ENCODE data around the gene DLST.

DLST gene

DNA sequence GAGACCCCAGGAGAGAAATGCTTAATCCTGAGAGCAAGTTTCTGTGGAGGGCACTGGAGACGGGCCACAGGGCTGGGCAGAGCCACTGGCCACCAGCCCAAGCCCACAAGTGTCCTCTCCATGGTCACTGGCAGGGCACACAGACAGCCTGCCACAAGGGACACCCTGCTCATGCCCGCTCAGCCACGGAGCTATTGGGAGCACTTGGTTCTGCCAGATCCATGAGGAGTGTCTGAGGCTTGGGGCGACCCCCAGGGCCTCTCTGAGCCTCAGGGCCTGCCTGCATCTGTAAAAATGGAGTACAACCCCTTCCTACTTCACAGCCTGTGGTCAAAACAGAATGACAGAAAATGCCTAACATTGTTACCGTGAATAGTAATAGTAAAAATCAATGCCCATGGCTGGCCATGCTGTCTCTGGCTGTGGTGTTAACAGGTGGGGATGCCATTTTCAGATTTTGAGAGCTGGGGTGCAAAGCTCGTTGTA, 70.5 kb downstream of the DLST start:
- no peaks in the 10 kb centered on the region for H3K36me3 ChIP-seq (ENCODE audit: control insufficient read depth, insufficient read depth, low read length)
- peaks cover 3% of the 10 kb centered on the region for H3K4me1 ChIP-seq (ENCODE audit: control insufficient read depth, insufficient read depth, low read length, poor library complexity, severe bottlenecking)
- no peak overlapping the region for H3K4me3 ChIP-seq (ENCODE audit: insufficient read depth, low read depth, low read length, poor library complexity, severe bottlenecking)
- H3K27ac ChIP-seq (ENCODE audit: insufficient read depth, low read length, poor library complexity, severe bottlenecking), result no peak overlapping the region
- no peaks in the 10 kb centered on the region for H3K27me3 ChIP-seq (replicated peaks; ENCODE audit: control insufficient read depth, insufficient read depth, low read length, poor library complexity, severe bottlenecking)
- no peaks in the 10 kb centered on the region for H3K9me3 ChIP-seq (ENCODE audit: control insufficient read depth, low read length)
- DNase-seq, result no peak

DNA sequence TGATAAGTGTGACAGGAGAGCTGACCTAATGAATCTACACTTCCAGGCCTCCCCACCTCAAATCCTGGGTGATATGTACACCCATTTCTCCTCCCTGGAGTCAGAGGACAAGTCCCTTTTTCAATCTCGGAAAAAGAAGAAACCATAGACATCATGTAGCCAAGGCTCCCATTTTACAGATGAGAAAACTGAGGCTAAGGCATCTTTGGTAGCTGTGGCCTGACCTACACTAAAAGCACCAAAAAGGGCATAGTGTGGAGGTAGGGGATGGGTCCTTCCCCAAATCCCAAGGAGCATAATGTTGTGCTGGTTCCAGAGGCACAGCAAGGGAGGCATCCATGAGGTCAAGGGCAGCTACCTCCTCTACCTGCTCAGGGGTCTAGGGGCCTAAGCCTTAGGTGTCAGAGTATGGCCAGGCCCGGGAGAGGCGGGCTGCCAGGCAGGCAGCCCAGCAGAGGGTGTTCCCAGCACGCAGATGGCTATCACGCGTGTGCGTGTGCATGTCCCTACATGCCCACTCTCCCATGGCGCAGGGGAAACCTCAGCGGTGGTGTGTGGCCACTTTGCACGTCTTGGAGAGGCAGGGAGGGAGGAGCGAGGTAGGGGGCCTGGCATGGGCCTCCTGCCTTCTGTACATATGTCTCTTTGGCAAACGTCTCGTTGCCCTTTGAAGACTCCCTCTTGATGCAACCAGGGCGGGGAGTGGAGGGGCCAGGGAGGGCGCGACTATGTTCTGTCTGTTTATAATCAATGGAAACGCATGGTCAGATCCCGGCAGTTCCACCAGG, 71.2 kb downstream of the DLST start:
- Histone ChIP-seq H3K36me3 (ENCODE audit: control insufficient read depth, insufficient read depth, low read length) (no peaks in the 10 kb centered on the region), H3K4me3 (ENCODE audit: insufficient read depth, low read depth, low read length, poor library complexity, severe bottlenecking) (no peak overlapping the region), H3K27me3 (replicated peaks; ENCODE audit: control insufficient read depth, insufficient read depth, low read length, poor library complexity, severe bottlenecking) (no peaks in the 10 kb centered on the region), H3K4me1 (ENCODE audit: control insufficient read depth, insufficient read depth, low read length, poor library complexity, severe bottlenecking) (peaks cover 3% of the 10 kb centered on the region), H3K27ac (ENCODE audit: insufficient read depth, low read length, poor library complexity, severe bottlenecking) (no peak overlapping the region), H3K9me3 (ENCODE audit: control insufficient read depth, low read length) (no peaks in the 10 kb centered on the region)
- DNase-seq, result no peak
